ENCODE measurements around the gene MB21D2. TPM values are rescaled to one million over a fixed set of nuclear protein-coding genes. Genes with fewer than 3 reads are reported as not detected.

MB21D2 gene
- total RNA-seq, 4 donors from 2014 or later, result 0.72 to 3.6 (median 2.8) TPM

DNA sequence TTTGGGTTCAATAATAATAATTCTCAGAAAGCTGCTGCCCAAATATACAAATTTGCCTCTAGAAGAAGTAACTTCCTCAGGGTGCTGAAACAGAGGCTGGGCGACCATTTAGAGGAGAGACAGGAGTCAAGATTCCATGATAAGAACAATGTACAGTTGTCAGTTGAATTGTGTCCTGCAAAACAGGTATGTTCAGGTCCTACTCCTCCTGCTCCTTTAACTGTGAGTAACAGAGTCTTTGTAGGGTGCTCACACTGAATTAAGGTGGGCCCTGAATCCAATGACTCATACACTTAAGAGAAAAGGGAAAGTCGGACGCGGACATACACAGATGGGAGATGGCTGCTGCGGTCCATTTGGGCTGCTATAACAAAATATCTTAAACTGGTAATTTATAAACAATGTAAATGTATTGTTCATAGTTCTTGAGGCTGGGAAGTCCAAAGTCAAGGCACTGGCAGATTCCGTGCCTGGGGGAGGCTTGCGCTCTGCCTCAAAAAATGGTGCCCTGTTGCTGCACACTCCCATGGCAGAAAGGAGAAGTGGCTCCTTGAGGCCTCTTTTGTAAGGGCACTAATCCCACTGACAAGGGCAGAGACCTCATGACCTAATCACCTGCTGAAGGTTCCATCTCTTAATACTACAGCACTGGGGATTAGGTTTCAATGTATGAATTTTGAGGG lies 55.1 kb downstream of the MB21D2 start:
- H3K27ac ChIP-seq, result no peak overlapping the region

DNA sequence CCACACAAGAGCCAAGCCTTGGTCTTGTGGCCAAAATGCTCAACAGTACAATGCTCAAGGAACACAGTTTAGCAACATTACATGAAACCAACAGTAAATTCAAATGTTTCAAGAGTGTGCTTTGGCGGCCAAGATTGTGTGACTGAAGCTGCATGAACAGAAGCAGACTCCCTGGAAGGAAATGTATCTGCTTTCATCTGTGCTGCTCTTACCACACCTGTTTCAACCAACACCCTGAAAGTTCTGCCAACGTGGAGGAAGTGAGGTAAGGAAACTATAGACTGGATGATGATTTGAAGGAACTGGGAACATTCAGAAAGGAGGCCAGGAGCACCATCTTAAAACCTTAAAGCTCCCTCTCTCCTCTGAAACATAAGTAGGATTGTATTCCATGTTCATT lies 55.7 kb downstream of the MB21D2 start:
- TF ChIP-seq, protein P1, sequence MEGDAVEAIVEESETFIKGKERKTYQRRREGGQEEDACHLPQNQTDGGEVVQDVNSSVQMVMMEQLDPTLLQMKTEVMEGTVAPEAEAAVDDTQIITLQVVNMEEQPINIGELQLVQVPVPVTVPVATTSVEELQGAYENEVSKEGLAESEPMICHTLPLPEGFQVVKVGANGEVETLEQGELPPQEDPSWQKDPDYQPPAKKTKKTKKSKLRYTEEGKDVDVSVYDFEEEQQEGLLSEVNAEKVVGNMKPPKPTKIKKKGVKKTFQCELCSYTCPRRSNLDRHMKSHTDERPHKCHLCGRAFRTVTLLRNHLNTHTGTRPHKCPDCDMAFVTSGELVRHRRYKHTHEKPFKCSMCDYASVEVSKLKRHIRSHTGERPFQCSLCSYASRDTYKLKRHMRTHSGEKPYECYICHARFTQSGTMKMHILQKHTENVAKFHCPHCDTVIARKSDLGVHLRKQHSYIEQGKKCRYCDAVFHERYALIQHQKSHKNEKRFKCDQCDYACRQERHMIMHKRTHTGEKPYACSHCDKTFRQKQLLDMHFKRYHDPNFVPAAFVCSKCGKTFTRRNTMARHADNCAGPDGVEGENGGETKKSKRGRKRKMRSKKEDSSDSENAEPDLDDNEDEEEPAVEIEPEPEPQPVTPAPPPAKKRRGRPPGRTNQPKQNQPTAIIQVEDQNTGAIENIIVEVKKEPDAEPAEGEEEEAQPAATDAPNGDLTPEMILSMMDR (IDR thresholded peaks at IDR 0.05), result no peak
- no peak for TF ChIP-seq POLR2A (IDR thresholded peaks at IDR 0.05)
- Histone ChIP-seq H3K27me3 (no peaks in the 10 kb centered on the region), H3K27ac (no peak overlapping the region), H3K4me3 (no peak overlapping the region), H3K9me3 (no peaks in the 10 kb centered on the region), H3K4me1 (peaks cover 0 to 10% (median 0%) of the 10 kb centered on the region in 3 donors), H3K36me3 (no peaks in the 10 kb centered on the region)
- intact Hi-C loops (cut with DNase I), result no loop called here
- WGBS, 2 donors, result 58 to 71% methylated on average over 2 of the region's 2 CpGs
- DNase-seq, result no peak

More for the DNA sequence above, 55.1 kb downstream of the MB21D2 start:
- TF ChIP-seq, protein P1 (IDR thresholded peaks at IDR 0.05), result no peak
- no peak for TF ChIP-seq POLR2A (IDR thresholded peaks at IDR 0.05)
- intact Hi-C loops (cut with DNase I), result no loop called here
- WGBS, 2 donors, result 90 to 92% methylated on average over 7 of the region's 7 CpGs
- no peaks in the 10 kb centered on the region for H3K9me3 ChIP-seq
- H3K36me3 ChIP-seq, result no peaks in the 10 kb centered on the region
- peaks cover 0 to 10% (median 0%) of the 10 kb centered on the region in 3 donors for H3K4me1 ChIP-seq
- no peak overlapping the region for H3K4me3 ChIP-seq
- DNase-seq, result no peak
- H3K27me3 ChIP-seq, result no peaks in the 10 kb centered on the region

DNA sequence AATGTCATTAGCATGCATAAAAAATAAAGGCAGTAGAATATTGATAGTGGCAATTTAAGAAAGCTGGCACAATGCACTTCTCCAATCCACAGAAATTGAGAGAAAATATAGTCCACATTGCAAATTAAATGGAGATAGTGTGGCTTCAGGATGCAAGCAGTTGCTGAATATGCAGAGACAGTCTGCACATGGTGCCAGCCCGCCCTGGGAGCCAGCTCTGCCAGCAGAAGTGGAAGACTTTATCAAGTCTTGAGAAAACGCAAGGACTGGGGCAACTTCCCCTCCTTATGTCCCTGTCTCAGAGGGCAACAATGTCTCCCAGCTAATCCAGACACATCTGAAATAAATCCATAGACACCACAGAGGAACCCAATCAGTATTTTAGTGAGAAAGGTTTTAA lies 57.2 kb downstream of the MB21D2 start:
- no peaks in the 10 kb centered on the region for H3K36me3 ChIP-seq
- TF ChIP-seq POLR2A (IDR thresholded peaks at IDR 0.05), result no peak
- H3K27ac ChIP-seq, result no peak overlapping the region
- intact Hi-C loops (cut with DNase I), result no loop called here
- no peaks in the 10 kb centered on the region for H3K27me3 ChIP-seq
- no peak for DNase-seq
- WGBS, 2 donors, result 81% methylated on average over 2 of the region's 2 CpGs
- H3K4me1 ChIP-seq, result peaks cover 0 to 7% (median 0%) of the 10 kb centered on the region in 3 donors
- no peaks in the 10 kb centered on the region for H3K9me3 ChIP-seq
- no peak overlapping the region for H3K4me3 ChIP-seq

DNA sequence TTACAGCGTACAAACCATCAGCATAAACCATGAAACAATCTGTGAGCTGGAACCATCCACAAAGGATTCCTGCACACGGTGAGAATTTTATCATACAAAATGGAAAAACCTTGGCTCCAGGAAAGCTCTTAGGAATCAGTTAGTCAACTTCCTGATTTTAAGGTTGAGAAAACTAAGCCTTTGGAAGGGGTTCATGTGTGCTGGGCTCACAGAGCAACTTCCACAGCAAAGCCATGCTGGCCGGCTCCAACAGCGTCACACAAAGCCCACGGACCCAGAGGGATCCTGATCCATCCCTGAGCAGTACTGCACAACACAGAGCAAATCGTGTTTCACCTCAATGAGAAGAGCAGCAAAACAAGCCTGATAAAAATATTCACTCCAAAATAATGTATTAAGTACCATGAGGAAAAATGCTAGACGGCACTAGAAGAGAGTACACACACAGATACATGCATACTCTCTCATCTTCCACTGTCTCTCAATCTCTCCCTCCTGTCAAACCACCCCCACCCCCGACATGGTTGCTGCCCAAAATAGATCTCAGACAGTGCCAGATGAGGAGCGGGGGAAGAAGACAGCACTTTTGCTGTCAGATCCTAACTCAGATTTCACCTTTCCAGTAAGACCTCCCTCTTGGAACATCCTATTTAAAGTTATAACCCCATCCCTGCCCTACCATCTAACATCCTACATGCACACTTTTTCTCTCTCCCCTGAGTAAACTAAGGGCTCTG lies 58.6 kb downstream of the MB21D2 start:
- no peaks in the 10 kb centered on the region for H3K27me3 ChIP-seq
- DNase-seq, result no peak
- no peaks in the 10 kb centered on the region for H3K9me3 ChIP-seq
- TF ChIP-seq, protein P1 (IDR thresholded peaks at IDR 0.05), result no peak
- no peak for TF ChIP-seq POLR2A (IDR thresholded peaks at IDR 0.05)
- intact Hi-C loops (cut with DNase I), result no loop called here
- no peaks in the 10 kb centered on the region for H3K4me1 ChIP-seq
- H3K4me3 ChIP-seq, result no peak overlapping the region
- no peaks in the 10 kb centered on the region for H3K36me3 ChIP-seq
- no peak overlapping the region for H3K27ac ChIP-seq
- 53 to 80% methylated on average over 8 to 9 of the region's 9 CpGs for WGBS, 2 donors

DNA sequence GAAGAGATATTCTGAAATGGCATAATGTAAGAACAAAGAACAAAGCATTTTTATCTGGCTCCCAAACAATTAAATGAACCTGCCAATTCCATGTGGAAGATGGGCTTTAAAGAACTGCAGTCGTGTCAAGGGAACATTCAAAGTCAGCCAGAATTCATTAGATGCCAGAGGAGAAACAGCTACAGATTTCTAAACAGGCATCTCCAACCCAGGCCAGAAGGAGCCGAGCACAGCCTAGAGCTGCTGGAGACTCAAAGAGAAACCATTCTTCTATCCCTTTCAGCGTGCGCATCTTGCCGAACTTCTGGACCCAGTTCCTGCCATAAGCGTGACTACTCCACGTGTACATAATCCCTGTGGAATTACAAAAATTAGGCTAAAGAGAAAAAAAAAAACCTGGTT lies 60.4 kb downstream of the MB21D2 start:
- intact Hi-C loops (cut with DNase I), result no loop called here
- TF ChIP-seq, protein P1 (IDR thresholded peaks at IDR 0.05), result no peak
- no peak for TF ChIP-seq POLR2A (IDR thresholded peaks at IDR 0.05)
- H3K27ac ChIP-seq, result no peak overlapping the region
- no peaks in the 10 kb centered on the region for H3K36me3 ChIP-seq
- no peaks in the 10 kb centered on the region for H3K9me3 ChIP-seq
- WGBS, 2 donors, result 79 to 80% methylated on average over 7 of the region's 7 CpGs
- no peak for DNase-seq
- peaks cover 0 to 4% (median under 1%) of the 10 kb centered on the region in 3 donors for H3K4me1 ChIP-seq
- H3K27me3 ChIP-seq, result no peaks in the 10 kb centered on the region
- H3K4me3 ChIP-seq, result no peak overlapping the region

All from esophagus squamous epithelium (tissue), 5 donors.